Neural progenitor cell (in vitro differentiated cells): ENCODE results near the gene STOML1. TPM values are rescaled to one million over a fixed set of nuclear protein-coding genes. Genes with fewer than 3 reads are reported as not detected.

Source experiments
- DNase-seq: peaks from one replicate; pipeline ENCODE4 v3.0.0-alpha.2; 2016; ENCODE audit warnings: low spot score
- H2AFZ ChIP-seq: fragments of 200-600 bp; sonication (generic); replicated peaks from 2 replicates; pipeline ENCODE4 v1.6.1; 2016; ENCODE audit warnings: antibody characterized with exemption
- H3F3A ChIP-seq: fragments of 200-600 bp; sonication (generic); 2 replicates; pipeline ENCODE4 v1.6.1; 2016; ENCODE audit warnings: antibody characterized with exemption, low read depth
- H3K27ac ChIP-seq: fragments of 200-600 bp; sonication (generic); 2 replicates; pipeline ENCODE4 v1.5.1; 2016; ENCODE audit warnings: mild to moderate bottlenecking
- H3K27me3 ChIP-seq: fragments of 200-600 bp; sonication (generic); 2 replicates; pipeline ENCODE4 v1.6.1; 2016; ENCODE audit warnings: mild to moderate bottlenecking, moderate library complexity
- H3K36me3 ChIP-seq: fragments of 200-600 bp; sonication (generic); 2 replicates; pipeline ENCODE4 v1.5.1; 2016
- H3K4me1 ChIP-seq: fragments of 200-600 bp; sonication (generic); 2 replicates; pipeline ENCODE4 v1.6.1; 2016; ENCODE audit warnings: mixed run types
- H3K4me2 ChIP-seq: fragments of 200-600 bp; sonication (generic); 2 replicates; pipeline ENCODE4 v1.6.1; 2016
- H3K4me3 ChIP-seq: fragments of 200-600 bp; sonication (generic); 2 replicates; pipeline ENCODE4 v1.5.1; 2016
- H3K79me2 ChIP-seq: fragments of 200-600 bp; sonication (generic); 2 replicates; pipeline ENCODE4 v1.6.1; 2016; ENCODE audit warnings: low read depth
- H3K9ac ChIP-seq: fragments of 200-600 bp; sonication (generic); 2 replicates; pipeline ENCODE4 v1.6.1; 2016
- H3K9me3 ChIP-seq: fragments of 200-600 bp; sonication (generic); 2 replicates; pipeline ENCODE4 v1.5.1; 2016; ENCODE audit warnings: low read depth
- H4K20me1 ChIP-seq: fragments of 200-600 bp; sonication (generic); 2 replicates; pipeline ENCODE4 v1.6.1; 2016; ENCODE audit warnings: low read depth
- H3K27ac Mint-ChIP-seq: 3 replicates; pipeline ENCODE4 v1.8.0; 2021; ENCODE audit warnings: mixed read lengths
- H3K27me3 Mint-ChIP-seq: 2 replicates; pipeline ENCODE4 v1.8.0; 2022; ENCODE audit warnings: low read depth, mild to moderate bottlenecking, inconsistent platforms, moderate library complexity, mixed read lengths; ENCODE audit not compliant: insufficient read depth
- H3K36me3 Mint-ChIP-seq: 3 replicates; pipeline ENCODE4 v1.8.0; 2021; ENCODE audit warnings: mixed read lengths
- H3K4me1 Mint-ChIP-seq: 3 replicates; pipeline ENCODE4 v1.8.0; 2021; ENCODE audit warnings: mixed read lengths
- H3K4me3 Mint-ChIP-seq: 3 replicates; pipeline ENCODE4 v1.8.0; 2021; ENCODE audit warnings: mild to moderate bottlenecking, moderate library complexity, mixed read lengths
- H3K9me3 Mint-ChIP-seq: 3 replicates; pipeline ENCODE4 v1.8.0; 2020; ENCODE audit warnings: mixed read lengths
- CTCF ChIP-seq: fragments of 200-600 bp; sonication (generic); IDR thresholded peaks from 2 replicates; pipeline ENCODE4 v1.5.1; 2017; ENCODE audit warnings: antibody characterized with exemption, mild to moderate bottlenecking
- EZH2 ChIP-seq: fragments of 200-600 bp; sonication (generic); IDR thresholded peaks from 2 replicates; pipeline ENCODE4 v1.6.1; 2017; ENCODE audit warnings: antibody characterized with exemption, mild to moderate bottlenecking, moderate library complexity
- EZH2phosphoT487 ChIP-seq: fragments of 200-600 bp; sonication (generic); IDR thresholded peaks from 2 replicates; pipeline ENCODE4 v1.6.1; 2017; ENCODE audit warnings: antibody characterized with exemption
- total RNA-seq: library from RNA; depleted of rRNA; stranded (reverse); fragments of >200 nt; gene quantifications from 2 replicates; pipeline ENCODE4 v1.2.3, GENCODE V29; 2015; ENCODE audit warnings: low replicate concordance

Gene STOML1
- total RNA-seq, 1 donor from 2014 or later: 2.0 TPM

- H3K9ac ChIP-seq: no peak overlapping the region
- Mint-ChIP-seq H3K27me3 (peaks cover 17% of the 10 kb centered on the region), H3K9me3 (no peaks in the 10 kb centered on the region), H3K27ac (no peak overlapping the region), H3K4me3 (no peak overlapping the region), H3K4me1 (peaks cover 52% of the 10 kb centered on the region), H3K36me3 (no peaks in the 10 kb centered on the region)
- peaks cover 29% of the 10 kb centered on the region for H3K4me1 ChIP-seq
- no peaks in the 10 kb centered on the region for H3K9me3 ChIP-seq
- no peaks in the 10 kb centered on the region for H3K36me3 ChIP-seq
- H3K27ac ChIP-seq: no peak overlapping the region
- H4K20me1 ChIP-seq: peaks cover 54% of the 10 kb centered on the region
- H2AFZ ChIP-seq: no peak overlapping the region
- peaks cover 10% of the 10 kb centered on the region for H3K27me3 ChIP-seq
- DNase-seq: no peak
- no peak overlapping the region for H3K4me3 ChIP-seq
- H3F3A ChIP-seq: peaks cover 7% of the 10 kb centered on the region
- TF ChIP-seq EZH2: no peak
- no peak for TF ChIP-seq CTCF
- TF ChIP-seq EZH2phosphoT487: no peak
- H3K79me2 ChIP-seq: no peaks in the 10 kb centered on the region
- H3K4me2 ChIP-seq: no peak overlapping the region
These were observed 54.4 kb downstream of the STOML1 start for GRCh38 chr15:73937726-73938125.

- no peak overlapping the region for H3K4me3 ChIP-seq
- H2AFZ ChIP-seq: no peak overlapping the region
- no peaks in the 10 kb centered on the region for H3K36me3 ChIP-seq
- H3K27me3 ChIP-seq: peaks cover 6% of the 10 kb centered on the region
- no peak overlapping the region for H3K27ac ChIP-seq
- H3K9me3 Mint-ChIP-seq: no peaks in the 10 kb centered on the region
- TF ChIP-seq CTCF (no peak), EZH2 (no peak), EZH2phosphoT487 (no peak)
- H3K79me2 ChIP-seq: no peaks in the 10 kb centered on the region
- H3K9ac ChIP-seq: no peak overlapping the region
- peaks cover 7% of the 10 kb centered on the region for H3F3A ChIP-seq
- H3K4me3 Mint-ChIP-seq: no peak overlapping the region
- no peaks in the 10 kb centered on the region for H3K36me3 Mint-ChIP-seq
- H3K9me3 ChIP-seq: no peaks in the 10 kb centered on the region
- H3K27me3 Mint-ChIP-seq: peaks cover 14% of the 10 kb centered on the region
- DNase-seq: no peak
- H4K20me1 ChIP-seq: peaks cover 51% of the 10 kb centered on the region
- peaks cover 50% of the 10 kb centered on the region for H3K4me1 Mint-ChIP-seq
- no peak overlapping the region for H3K27ac Mint-ChIP-seq
- H3K4me2 ChIP-seq: no peak overlapping the region
- H3K4me1 ChIP-seq: peaks cover 29% of the 10 kb centered on the region
These were observed 54.8 kb downstream of the STOML1 start for GRCh38 chr15:73937296-73937695.

GRCh38 chr15:73936588-73937290 lies 55.4 kb downstream of the STOML1 start:
- Histone ChIP-seq H4K20me1 (peaks cover 45% of the 10 kb centered on the region), H3K4me1 (peaks cover 29% of the 10 kb centered on the region), H3K27ac (no peak overlapping the region), H3K9ac (no peak overlapping the region), H3K4me2 (peak overlapping the region; percentile 20), H2AFZ (no peak overlapping the region), H3K27me3 (peaks cover under 1% of the 10 kb centered on the region), H3K36me3 (no peaks in the 10 kb centered on the region), H3K9me3 (no peaks in the 10 kb centered on the region), H3F3A (peaks cover 7% of the 10 kb centered on the region), H3K79me2 (no peaks in the 10 kb centered on the region), H3K4me3 (no peak overlapping the region)
- DNase-seq: no peak
- Mint-ChIP-seq H3K9me3 (no peaks in the 10 kb centered on the region), H3K4me3 (peak overlapping the region; percentile 55), H3K36me3 (no peaks in the 10 kb centered on the region), H3K4me1 (peaks cover 49% of the 10 kb centered on the region), H3K27me3 (peaks cover 17% of the 10 kb centered on the region), H3K27ac (peak overlapping the region; percentile 35)
- no peak for TF ChIP-seq EZH2
- TF ChIP-seq EZH2phosphoT487: no peak
- TF ChIP-seq CTCF: no peak
